DMS114 treated with DMSO at 0.1 percent for 48 hours (cell line): ENCODE results near the gene NFATC3.
"Not testable (repeated sequence)": the region's sequence is repeated elsewhere in the genome, so short reads cannot be mapped to it uniquely, and the experiment has no call there.

Experiments
- DNase-seq: peaks from one replicate; lab custom pipeline; 2025; ENCODE audit not compliant: unreplicated experiment; lab: John Stamatoyannopoulos, UW

Gene NFATC3

DNA sequence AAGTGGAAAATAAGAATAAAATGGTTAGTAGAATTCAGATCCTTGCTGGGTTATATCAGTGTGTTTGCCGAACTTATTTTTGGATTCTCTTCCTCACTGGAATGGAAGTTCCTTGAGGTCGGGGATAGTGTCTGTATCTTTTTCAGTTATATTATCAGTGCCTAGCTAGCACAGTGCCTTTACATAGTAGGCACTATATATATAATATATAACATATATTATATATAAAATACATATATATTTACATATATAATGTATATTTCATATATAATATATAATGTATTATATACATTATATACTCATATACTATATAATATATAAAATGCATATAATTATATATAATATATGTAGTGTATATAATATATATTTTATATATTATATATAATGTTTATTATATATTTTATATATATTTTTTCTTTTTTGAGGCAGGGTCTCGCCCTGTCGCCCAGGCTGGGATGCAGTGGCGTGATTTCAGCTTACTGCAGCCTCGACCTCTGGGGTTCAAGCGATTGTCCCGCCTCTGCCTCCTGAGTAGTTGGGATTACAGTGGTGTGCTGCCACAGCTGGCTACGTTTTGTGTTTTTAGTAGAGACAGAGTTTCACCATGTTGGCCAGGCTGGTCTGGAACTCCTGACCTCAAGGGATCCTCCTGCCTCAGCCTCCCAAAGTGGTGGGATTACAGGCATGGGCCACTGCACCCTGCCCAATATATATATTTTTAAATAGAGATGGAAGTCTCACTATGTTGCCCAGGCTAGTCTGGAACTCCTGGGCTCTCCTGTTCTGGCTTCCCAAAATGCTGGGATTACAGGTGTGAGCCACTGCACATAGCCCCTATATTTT, 3.2 kb downstream of the NFATC3 start:
- DNase-seq, result no peak

DNA sequence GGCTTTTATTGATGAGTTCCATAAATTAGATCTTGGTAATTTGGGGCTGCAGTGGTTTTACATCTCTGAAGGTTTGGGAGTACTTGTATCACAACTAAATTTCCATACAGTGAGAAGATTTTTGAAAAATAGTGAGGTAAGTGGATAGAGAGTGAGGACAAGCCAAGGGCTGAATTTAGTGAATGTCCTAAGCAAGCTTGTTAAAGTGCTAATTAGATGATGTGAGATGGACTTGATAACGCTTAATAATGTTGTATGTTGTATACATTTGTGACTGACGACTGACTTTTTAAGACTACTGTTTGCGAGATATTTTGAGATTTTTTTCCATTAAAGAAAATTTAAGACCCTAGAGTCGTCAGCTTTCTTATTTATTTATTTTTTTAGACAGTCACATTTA, 3.9 kb downstream of the NFATC3 start:
- no peak for DNase-seq

DNA sequence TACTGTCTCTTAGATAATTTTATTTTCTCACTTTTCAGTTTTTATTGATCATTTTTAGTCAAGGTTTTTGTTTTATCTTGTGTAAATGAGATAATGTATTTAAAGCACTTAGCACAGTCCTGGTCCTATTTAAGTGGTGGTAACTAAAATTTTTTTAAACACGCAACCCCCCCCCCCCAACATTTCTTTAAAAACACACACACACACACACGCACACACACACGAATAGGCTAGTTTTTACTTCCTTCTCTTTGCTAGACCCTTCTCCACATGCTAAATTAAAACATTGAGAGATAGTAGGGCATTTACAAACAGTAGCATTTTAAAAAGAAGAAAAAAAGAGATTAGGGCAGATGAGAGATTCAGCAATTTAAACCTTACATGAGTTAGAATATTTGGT, 5.0 kb downstream of the NFATC3 start:
- no peak for DNase-seq

DNA sequence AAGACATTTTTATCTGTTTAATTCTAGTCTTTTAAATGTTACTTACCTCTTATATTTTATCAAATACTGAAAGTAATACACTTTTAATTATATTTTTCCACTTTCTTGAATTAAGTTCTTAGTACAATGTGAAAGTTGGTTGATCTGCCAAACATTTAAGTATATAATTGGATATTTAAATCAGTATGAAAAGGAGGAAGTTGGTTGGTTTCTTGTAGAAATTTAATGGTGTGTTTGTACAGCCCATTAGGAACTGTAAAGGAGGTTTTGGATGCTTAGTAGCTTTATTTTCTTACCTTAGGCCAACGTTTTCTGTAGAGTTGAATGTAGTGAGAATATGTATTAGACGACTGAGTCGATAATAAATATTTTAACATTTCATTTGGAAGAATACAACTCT, 5.4 kb downstream of the NFATC3 start:
- DNase-seq, result no peak

DNA sequence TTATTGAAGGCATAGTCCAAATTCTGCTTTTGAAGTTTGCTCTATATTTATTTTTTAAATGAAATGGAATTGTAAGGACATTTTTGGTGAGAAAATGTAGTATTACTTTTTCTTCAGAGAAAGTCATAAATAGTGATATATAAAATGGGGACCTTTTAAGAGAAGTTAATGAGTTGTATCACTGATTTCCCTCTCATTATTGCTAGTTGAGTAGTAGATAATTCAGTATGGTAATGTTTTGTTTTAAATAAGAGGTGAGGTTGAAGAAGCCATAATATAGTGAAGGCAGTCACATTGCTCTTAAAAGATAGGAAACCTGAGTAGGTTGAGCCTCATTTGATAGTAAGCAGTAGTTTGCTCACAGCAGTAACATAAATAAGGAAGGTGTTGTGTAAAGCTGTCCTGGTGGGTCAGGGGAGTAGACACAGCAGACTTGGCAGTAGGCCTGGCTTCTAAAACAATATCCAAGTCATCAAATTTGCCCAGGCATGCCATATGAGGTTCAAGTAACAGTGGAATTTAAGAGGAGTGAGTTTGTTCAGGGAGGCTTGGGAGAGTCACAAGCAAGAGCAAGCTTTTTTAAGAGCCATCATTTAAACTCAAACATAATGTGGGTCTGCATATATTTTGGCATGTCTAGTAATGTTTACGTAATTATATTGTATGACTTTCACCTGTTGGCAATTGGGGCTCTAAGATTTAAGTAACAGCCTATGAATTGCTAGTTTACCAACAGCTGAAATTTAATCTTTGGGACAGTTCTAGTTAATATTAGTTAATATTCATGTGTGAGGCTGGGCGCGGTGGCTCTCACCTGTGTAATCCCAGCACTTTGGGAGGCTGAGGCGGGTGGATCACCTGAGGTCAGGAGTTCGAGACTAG, 6.5 kb downstream of the NFATC3 start:
- DNase-seq, result no peak

DNA sequence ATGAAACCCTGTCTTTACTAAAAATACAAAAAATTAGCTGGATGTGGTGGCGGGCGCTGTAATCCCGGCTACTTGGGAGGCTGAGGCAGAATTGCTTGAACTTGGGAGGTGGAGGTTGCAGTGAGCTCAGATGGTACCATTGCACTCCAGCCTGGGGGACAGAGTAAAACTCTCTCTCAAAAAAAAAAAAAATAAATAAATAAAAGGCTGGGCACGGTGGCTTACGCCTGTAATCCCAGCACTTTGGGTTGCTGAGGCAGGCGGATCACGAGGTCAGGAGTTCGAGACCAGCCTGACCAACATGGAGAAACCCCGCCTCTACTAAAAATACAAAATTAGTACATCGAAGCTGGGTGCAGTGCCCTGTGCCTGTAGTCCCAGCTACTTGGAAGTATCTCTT, 7.1 kb downstream of the NFATC3 start:
- not testable (repeated sequence) for DNase-seq

DNA sequence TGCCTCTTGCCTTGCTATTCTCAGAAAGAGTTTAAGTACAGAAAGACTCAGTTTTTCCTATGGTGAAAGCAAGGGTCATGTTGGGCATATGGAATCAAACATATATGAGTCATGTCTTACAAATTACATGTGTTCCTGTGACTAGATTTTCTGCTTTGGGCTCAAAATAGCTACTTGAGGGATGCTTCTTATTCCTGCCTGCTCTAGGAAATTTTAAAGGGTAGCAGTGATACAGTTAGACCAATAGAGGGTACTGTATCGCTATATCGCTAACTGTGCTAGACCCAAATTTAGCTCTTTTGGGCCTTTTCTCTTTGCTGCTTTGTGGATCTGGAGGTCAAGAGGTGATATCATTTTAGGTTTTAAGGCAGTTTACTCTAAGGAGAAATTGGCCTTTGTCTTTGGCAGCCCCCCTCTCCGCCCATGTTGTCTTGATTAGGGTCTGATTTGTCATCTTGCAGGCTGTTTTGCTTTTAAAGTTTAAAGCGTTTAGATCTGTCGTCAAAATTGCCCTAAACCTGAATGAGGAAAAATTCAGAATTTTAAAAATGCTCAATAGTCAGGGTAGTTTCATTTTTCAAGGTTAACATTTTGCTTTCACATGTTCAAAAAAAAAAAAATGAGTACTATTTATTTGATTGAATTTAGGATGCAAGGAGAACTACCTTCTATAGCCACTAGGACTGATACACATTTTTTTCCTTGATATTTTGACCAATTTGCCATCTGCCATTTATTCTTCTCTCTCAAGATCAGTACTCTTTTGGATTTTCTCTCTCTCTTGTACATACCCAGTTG, 8.8 kb downstream of the NFATC3 start:
- peak; percentile 39 for DNase-seq

DNA sequence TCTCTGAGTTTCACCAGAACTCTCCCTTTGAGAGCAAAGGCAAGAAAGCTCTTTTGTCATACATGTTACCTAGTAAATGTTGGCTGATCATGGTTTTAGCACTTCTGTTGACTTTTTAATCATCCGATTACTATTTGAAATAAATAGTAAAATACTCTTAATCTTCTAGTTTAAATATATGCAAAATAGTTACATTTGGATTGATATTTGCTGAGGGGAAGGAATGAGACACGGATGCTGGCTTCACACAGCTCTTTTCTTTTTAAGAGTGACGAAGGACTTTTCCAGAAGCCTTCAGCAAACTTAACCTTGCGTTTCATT, 9.4 kb downstream of the NFATC3 start:
- no peak for DNase-seq

DNA sequence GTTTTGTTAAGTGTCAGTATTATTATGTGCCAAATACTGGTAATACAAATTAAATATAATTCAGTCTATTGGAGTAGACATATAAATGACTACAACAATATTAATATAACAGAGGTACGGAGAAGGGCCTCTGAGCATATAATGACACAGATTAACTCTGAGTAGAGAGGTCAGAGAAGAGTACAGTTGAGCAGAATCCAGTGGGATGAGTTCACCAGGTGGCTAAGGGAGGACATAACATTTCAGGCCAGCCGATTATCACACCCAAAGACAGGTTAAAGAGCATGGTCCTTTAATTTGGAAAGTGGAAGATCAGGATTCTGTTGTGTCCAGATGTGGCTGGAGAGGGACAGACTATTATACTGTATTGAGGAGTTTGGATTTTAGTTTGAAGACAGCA, 11.3 kb downstream of the NFATC3 start:
- no peak for DNase-seq

DNA sequence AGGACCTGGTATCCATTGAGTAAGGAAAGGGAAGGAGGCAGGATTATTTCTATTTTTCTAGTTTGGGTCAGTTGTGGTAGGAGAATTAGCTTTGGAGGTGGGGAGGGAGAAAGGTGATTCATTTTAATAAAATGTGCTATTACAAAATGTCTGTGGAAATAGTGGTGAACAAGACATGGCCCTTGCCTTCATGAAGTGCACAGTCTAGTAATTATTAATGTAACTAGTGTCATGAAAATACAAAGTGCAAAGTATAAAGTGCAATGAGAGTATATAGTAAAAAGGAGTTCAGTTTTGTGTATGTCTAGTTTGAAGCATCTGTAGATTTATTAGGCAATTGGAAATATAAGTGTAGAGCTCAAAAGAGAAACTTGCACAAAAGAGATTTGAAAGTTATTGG, 11.9 kb downstream of the NFATC3 start:
- DNase-seq, result no peak

DNA sequence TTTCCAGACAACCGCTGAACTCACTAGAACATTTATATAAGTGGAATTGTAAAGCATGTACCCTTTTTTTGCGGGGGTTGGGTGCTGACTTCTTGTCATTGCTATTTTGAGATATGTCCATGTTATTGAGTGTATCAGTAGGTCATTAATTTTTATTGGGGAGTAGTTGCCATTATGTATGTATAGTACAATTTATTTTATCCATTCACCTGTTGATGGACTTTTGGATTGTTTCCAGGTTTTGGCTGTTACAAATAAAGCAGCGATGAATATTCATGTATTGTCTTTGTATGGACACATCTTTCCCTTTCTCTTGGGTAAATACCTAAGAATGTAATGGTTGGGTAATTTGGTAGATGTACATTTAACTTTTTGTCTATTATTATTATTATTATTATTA, 12.7 kb downstream of the NFATC3 start:
- no peak for DNase-seq

DNA sequence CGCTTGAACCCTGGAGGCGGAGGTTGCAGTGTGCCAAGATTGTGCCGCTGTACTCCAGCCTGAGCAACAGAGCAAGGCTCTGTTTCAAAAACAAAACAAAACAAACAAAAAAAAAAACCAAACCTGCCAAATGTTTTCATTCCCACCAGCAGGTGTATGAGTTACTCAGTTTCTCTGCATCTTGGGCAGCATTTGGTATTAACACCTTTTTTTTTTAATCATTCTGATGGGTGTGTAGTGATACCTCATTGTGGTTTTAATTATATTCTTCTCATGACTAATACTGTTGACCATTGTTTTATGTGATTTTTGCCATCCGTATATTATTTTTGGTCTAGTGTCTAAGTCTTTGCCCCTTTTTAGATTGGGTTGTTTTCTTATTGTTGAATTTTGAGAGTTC, 15.3 kb downstream of the NFATC3 start:
- no peak for DNase-seq

DNA sequence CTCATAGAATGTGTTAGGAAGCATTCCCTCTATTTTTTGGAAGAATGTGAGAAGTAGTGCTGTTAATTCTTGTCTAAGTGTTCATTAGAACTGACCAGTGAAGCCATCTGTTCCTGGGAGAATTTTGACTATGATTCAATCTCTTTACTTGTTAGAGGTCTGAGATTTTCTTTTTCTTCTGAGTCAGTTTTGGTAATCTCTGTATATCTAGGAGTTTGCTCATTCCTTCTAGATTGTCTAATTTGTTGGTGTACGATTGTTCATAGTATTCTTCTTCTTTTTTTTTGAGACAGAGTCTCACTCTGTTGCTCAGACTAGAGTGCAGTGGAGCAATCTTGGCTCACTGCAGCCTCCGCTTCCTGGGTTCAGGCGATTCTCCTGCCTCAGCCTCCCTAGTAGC, 20.4 kb downstream of the NFATC3 start:
- no peak for DNase-seq

DNA sequence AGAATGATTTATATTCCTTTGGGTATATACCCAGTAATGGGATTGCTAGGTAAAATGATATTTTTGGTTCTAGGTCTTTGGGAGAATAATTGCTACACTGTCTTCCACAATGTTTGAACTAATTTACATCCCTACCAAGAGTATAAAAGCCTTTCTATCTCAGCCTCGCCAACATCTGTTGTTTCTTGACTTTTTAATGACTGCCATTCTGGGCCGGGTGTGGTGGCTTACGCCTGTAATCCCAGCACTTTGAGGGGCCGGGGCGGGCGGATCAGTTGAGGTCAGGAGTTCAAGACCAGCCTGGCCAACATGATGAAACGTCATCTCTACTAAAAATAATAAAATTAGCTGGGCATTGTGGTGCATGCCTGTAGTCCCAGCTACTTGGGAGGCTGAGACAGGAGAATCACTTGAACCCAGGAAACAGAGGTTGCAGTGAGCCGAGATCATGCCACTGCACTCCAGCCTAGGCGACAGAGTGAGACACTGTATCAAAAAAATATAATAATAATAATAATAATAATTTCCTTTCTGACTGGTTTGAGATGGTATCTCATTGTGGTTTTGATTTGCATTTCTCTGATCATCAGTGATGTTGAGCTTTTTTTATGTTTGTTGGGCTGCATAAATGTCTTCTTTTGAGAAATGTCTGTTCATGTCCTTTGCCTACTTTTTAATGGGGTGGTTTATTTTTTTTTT, 22.2 kb downstream of the NFATC3 start:
- DNase-seq, result not testable (repeated sequence)

DNA sequence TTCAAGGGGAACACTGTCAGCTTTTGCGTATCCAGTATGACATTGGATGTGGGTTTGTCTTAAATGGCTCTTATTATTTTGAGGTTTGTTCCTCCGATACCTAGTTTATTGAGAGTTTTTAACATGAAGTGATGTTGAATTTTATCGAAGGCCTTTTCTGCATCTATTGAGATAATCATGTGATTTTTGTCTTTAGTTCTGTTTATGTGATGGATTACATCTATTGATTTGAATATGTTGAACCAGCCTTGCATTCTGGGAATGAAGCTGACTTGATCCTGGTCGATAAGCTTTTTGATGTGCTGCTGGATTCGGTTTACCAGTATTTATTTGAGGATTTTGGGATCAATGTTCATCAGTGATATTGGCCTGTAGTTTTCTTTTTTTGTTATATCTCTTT, 24.0 kb downstream of the NFATC3 start:
- DNase-seq, result not testable (repeated sequence)

DNA sequence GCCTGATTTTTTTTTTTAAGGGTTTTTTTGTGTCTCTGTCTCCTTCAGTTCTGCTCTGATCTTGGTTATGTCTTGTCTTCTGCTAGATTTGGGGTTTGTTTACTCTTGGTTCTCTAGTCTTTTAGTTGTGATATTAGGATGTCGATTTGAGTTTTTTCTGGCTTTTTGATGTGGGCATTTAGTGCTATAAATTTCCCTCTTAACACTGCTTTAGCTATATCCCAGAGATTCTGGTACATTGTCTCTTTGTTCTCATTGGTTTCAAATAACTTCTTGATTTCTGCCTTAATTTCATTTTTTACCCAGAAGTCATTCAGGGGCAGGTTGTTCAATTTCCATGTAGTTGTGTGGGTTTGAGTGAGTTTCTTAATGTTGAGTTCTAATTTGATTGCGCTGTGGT, 25.4 kb downstream of the NFATC3 start:
- not testable (repeated sequence) for DNase-seq

DNA sequence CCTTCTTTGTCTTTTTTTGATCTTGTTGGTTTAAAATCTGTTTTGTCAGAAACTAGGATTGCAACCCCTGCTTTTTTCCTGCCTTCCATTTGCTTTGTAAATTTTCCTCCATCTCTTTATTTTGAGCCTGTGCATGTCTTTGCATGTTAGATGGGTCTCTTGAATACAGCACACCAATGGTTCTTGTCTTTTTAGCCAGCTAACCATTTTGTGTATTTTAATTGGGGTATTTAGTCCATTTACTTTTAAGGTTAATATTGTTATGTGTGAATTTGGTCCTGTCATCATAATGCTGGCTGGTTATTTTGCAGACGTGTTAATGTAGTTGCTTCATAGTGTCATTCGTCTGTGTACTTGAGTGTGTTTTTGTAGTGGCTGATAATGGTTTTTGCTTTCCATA, 26.2 kb downstream of the NFATC3 start:
- no peak for DNase-seq

DNA sequence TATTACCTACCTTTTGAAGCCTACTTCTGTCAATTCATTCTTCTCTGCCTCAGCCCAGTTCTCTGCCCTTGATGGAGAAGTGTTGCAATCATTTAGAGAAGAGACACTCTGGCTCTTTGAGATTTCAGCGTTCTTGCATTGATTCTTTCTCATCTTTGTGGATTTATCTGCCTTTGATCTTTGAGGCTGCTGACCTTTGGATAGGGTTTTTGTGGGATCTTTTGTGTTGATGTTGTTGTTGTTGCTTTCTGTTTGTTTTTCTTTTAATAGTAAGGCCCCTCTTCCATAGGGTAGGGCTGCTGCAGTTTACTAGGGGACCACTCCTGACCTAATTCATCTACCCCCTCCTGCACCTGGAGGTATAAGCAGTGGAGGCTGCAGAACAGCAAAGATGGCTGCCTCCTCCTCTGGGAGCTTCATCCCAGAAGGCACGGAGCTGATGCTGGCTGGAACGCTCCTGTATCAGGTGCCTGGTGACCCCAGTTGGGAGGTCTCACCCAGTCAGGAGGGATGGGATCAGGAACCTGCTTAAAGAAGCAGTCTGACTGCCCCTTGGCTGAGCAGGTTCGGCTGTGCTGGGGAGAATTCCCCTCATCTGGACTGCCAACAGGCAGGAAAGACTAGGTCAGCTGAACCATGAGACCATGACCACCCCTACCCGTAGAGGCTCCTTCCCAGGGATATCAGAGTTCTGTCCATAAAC, 28.0 kb downstream of the NFATC3 start:
- DNase-seq, result no peak

DNA sequence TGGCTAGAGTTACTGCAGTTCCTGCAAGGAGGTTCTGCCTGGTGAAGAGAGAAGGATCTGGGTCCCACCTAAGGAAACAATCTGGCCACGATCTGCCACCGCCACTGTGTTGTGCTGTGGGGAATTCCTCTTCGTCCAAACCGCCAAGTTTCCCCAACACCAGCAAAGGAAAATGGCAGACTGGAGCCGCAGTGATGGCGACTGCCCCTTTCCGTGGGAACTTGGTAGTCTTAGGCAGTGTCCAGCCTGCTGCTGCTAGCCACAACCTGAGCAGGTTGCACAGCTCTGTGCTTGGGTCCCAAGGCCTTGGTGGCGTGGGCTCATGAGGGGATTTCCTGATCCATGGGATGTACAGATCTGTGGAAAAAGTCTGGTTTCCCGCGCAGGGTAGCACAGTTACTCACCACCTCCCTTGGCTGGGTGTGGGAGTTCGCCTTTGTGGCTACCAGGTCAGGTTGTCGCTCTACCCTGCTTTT, 28.6 kb downstream of the NFATC3 start:
- DNase-seq, result no peak

DNA sequence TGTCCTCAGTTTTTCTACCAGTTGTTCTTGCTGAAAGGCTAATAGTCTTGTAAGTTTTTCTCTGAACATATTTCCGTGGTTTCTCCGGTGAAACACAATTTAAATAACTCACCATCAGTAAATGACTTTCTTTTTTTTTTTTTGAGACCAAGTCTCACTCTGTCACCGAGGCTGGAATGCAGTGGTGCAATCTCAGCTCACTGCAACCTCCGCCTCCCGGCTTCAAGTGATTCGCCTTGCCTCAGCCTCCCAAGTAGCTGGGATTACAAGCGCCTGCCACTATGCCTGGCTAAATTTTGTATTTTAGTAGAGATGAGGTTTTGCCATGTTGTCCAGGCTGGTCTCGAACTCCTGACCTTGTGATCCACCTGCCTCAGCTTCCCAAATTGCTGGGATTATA, 29.8 kb downstream of the NFATC3 start:
- not testable (repeated sequence) for DNase-seq
